ENCODE data around the gene EVA1A. TPM values are rescaled to one million over a fixed set of nuclear protein-coding genes. Genes with fewer than 3 reads are reported as not detected.

EVA1A gene
- total RNA-seq, 1 donor from 2014 or later: 114 TPM

GRCh38 chr2:75459565-75460310 is 101.0 kb downstream of the EVA1A start:
- DNase-seq (ENCODE audit: extremely low read depth, low read depth, low spot score): no peak

GRCh38 chr2:75458201-75458600 is 102.5 kb downstream of the EVA1A start:
- DNase-seq (ENCODE audit: extremely low read depth, low read depth, low spot score): no peak

- DNase-seq (ENCODE audit: extremely low read depth, low read depth, low spot score): no peak
Observed at GRCh38 chr2:75456825-75457224, 103.9 kb downstream of the EVA1A start.

GRCh38 chr2:75456111-75456510 is 104.6 kb downstream of the EVA1A start:
- no peak for DNase-seq (ENCODE audit: extremely low read depth, low read depth, low spot score)

- no peak for DNase-seq (ENCODE audit: extremely low read depth, low read depth, low spot score)
Observed at GRCh38 chr2:75454241-75454620, 106.5 kb downstream of the EVA1A start.

GRCh38 chr2:75453384-75454240 is 107.1 kb downstream of the EVA1A start:
- no peak for DNase-seq (ENCODE audit: extremely low read depth, low read depth, low spot score)

- DNase-seq (ENCODE audit: extremely low read depth, low read depth, low spot score): no peak
Observed at GRCh38 chr2:75450068-75450467, 110.7 kb downstream of the EVA1A start.

GRCh38 chr2:75447176-75447575 is 113.6 kb downstream of the EVA1A start:
- no peak for DNase-seq (ENCODE audit: extremely low read depth, low read depth, low spot score)

Other genes with a start within 250 kb of the EVA1A start
- 33.0 and 42.4 TPM in 2 replicates for gene MRPL19, start 85.8 kb upstream of the EVA1A start, total RNA-seq
- 20.0 and 20.4 TPM in 2 replicates for gene GCFC2, start 150.0 kb upstream of the EVA1A start, total RNA-seq